Measurements from ENCODE around the gene PHLDB2.

Gene PHLDB2

DNA sequence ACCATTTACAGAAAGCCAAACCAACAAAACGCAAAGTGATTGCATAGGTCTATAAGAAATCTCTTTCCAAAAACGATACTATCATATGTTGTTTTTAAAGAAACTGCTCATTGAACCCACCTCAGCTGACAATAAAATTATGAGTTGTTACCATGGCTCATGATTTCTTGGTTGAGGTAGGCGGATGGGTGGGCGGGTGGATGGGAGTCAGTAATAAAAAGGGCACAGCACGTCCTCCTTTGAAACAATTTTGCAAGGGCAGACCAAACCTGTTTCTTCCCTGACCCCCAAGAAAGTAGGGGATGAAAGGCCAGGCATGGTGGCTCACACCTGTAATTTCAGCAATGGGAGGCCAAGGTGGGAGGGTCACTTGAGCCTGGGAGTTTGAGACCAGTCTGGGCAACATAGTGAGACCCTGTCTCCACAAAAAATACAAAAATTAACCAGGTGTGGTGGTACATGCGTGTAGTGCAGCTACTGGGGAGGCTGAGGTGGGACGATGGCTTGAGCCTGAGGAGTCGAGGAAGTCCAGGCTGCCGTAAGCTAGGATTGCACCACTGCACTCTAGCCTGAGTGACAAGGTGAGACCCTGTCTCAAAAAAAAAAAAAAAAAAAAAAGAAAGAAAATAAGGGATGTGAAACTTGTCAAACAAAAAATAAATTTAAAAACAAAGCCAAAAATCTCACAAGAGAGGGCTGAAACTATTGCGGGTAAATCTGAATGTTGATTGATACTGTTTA, 121.8 kb downstream of the PHLDB2 start:
- no peaks in the 10 kb centered on the region for H3K27me3 ChIP-seq (ENCODE audit: insufficient read depth, poor library complexity, severe bottlenecking)
- no peak overlapping the region for H3K27ac ChIP-seq (ENCODE audit: poor library complexity, severe bottlenecking)
- H3K9me3 ChIP-seq (ENCODE audit: severe bottlenecking) = no peaks in the 10 kb centered on the region
- TF ChIP-seq, protein P1, sequence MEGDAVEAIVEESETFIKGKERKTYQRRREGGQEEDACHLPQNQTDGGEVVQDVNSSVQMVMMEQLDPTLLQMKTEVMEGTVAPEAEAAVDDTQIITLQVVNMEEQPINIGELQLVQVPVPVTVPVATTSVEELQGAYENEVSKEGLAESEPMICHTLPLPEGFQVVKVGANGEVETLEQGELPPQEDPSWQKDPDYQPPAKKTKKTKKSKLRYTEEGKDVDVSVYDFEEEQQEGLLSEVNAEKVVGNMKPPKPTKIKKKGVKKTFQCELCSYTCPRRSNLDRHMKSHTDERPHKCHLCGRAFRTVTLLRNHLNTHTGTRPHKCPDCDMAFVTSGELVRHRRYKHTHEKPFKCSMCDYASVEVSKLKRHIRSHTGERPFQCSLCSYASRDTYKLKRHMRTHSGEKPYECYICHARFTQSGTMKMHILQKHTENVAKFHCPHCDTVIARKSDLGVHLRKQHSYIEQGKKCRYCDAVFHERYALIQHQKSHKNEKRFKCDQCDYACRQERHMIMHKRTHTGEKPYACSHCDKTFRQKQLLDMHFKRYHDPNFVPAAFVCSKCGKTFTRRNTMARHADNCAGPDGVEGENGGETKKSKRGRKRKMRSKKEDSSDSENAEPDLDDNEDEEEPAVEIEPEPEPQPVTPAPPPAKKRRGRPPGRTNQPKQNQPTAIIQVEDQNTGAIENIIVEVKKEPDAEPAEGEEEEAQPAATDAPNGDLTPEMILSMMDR (IDR thresholded peaks at IDR 0.05; ENCODE audit: poor library complexity, severe bottlenecking) = no peak
- peaks cover 35% of the 10 kb centered on the region for H3K36me3 ChIP-seq (ENCODE audit: low read depth)
- H3K4me1 ChIP-seq (ENCODE audit: insufficient read depth, poor library complexity, severe bottlenecking) = peaks cover 16% of the 10 kb centered on the region
- DNase-seq (ENCODE audit: low spot score) = no peak
- no peak for ATAC-seq (ENCODE audit: low read depth)
- no peak overlapping the region for H3K4me3 ChIP-seq (ENCODE audit: severe bottlenecking)

DNA sequence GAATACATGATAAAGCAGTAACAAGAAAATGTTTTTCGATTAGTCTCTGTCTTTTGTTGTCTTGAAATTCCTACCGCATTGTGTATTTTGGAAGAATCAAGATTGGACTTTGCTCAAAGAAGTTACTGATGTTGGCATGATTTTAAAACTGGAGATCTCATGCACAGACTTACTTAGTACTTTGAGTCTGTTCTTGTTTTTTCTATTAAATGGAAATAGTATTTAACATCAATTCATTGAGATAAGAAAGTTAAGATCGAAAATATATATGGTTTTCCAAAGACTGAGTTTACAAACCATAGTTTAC, 122.3 kb downstream of the PHLDB2 start:
- no peak for ATAC-seq (ENCODE audit: low read depth)
- TF ChIP-seq, protein P1 (IDR thresholded peaks at IDR 0.05; ENCODE audit: poor library complexity, severe bottlenecking) = no peak
- no peaks in the 10 kb centered on the region for H3K9me3 ChIP-seq (ENCODE audit: severe bottlenecking)
- H3K4me1 ChIP-seq (ENCODE audit: insufficient read depth, poor library complexity, severe bottlenecking) = peaks cover 16% of the 10 kb centered on the region
- no peak for DNase-seq (ENCODE audit: low spot score)
- H3K4me3 ChIP-seq (ENCODE audit: severe bottlenecking) = no peak overlapping the region
- peaks cover 38% of the 10 kb centered on the region for H3K36me3 ChIP-seq (ENCODE audit: low read depth)
- H3K27ac ChIP-seq (ENCODE audit: poor library complexity, severe bottlenecking) = no peak overlapping the region
- no peaks in the 10 kb centered on the region for H3K27me3 ChIP-seq (ENCODE audit: insufficient read depth, poor library complexity, severe bottlenecking)

- ATAC-seq (ENCODE audit: low read depth) (no peak), DNase-seq (ENCODE audit: low spot score) (no peak)
- Histone ChIP-seq H3K4me3 (ENCODE audit: severe bottlenecking) (no peak overlapping the region), H3K27me3 (ENCODE audit: insufficient read depth, poor library complexity, severe bottlenecking) (no peaks in the 10 kb centered on the region), H3K9me3 (ENCODE audit: severe bottlenecking) (no peaks in the 10 kb centered on the region), H3K36me3 (ENCODE audit: low read depth) (peaks cover 70% of the 10 kb centered on the region), H3K4me1 (ENCODE audit: insufficient read depth, poor library complexity, severe bottlenecking) (peaks cover 10% of the 10 kb centered on the region), H3K27ac (ENCODE audit: poor library complexity, severe bottlenecking) (no peak overlapping the region)
- TF ChIP-seq, protein P1 (IDR thresholded peaks at IDR 0.05; ENCODE audit: poor library complexity, severe bottlenecking) = no peak
Observed at GRCh38 chr3:111984636-111985298, 125.7 kb downstream of the PHLDB2 start.

- Histone ChIP-seq H3K4me1 (ENCODE audit: insufficient read depth, poor library complexity, severe bottlenecking) (no peaks in the 10 kb centered on the region), H3K4me3 (ENCODE audit: severe bottlenecking) (no peak overlapping the region), H3K9me3 (ENCODE audit: severe bottlenecking) (no peaks in the 10 kb centered on the region), H3K36me3 (ENCODE audit: low read depth) (peaks cover 86% of the 10 kb centered on the region), H3K27ac (ENCODE audit: poor library complexity, severe bottlenecking) (no peak overlapping the region), H3K27me3 (ENCODE audit: insufficient read depth, poor library complexity, severe bottlenecking) (no peaks in the 10 kb centered on the region)
- TF ChIP-seq, protein P1 (IDR thresholded peaks at IDR 0.05; ENCODE audit: poor library complexity, severe bottlenecking) = no peak
- ATAC-seq (ENCODE audit: low read depth) = no peak
- DNase-seq (ENCODE audit: low spot score) = no peak
Observed at GRCh38 chr3:111986800-111987199, 127.7 kb downstream of the PHLDB2 start.

Measured in RWPE2 (cell line).